CD4-positive, CD25-positive, alpha-beta regulatory T cell (primary cell): ENCODE data around the gene RBFOX2. TPM values are rescaled to one million over a fixed set of nuclear protein-coding genes. Genes with fewer than 3 reads are reported as not detected.

ENCODE experiments used
- ATAC-seq, 2 donors: fragments of 150-1000 bp; cut with Tn5 transposase; one replicate each; pipeline ENCODE4 v1.10.0; 2021; ENCODE audit warnings: low read depth in 2 of 2, moderate number of reproducible peaks in 2 of 2, moderate library complexity in 1 of 2
- DNase-seq, 3 donors: peaks; one replicate each; pipeline versions ENCODE4 v3.0.0 to v3.0.0-alpha.2; 2012 to 2022; ENCODE audit warnings: mixed read lengths in 1 of 3
- H3K27ac ChIP-seq: one replicate; pipeline ENCODE4 v1.7.0; 2013; ENCODE audit warnings: mild to moderate bottlenecking, low read length; ENCODE audit not compliant: insufficient read depth, poor library complexity, severe bottlenecking
- H3K27me3 ChIP-seq: one replicate; pipeline ENCODE4 v1.7.0; 2013; ENCODE audit warnings: low read length; ENCODE audit not compliant: control insufficient read depth, insufficient read depth
- H3K36me3 ChIP-seq: one replicate; pipeline ENCODE4 v1.7.0; 2013; ENCODE audit warnings: mild to moderate bottlenecking, low read length, moderate library complexity; ENCODE audit not compliant: control insufficient read depth, insufficient read depth
- H3K4me1 ChIP-seq: 2 replicates; pipeline ENCODE4 v1.7.0; 2013; ENCODE audit warnings: mild to moderate bottlenecking, low read length; ENCODE audit not compliant: insufficient read depth, control insufficient read depth, poor library complexity, severe bottlenecking
- H3K4me3 ChIP-seq: one replicate; pipeline ENCODE4 v1.7.0; 2013; ENCODE audit warnings: low read depth, mild to moderate bottlenecking, low read length, moderate library complexity
- H3K9me3 ChIP-seq, 2 experiments: 1 replicate in 1 of 2; 2 replicates in 1 of 2; pipeline ENCODE4 v1.7.0; 2013; ENCODE audit warnings: low read length in 2 of 2, mild to moderate bottlenecking in 1 of 2, moderate library complexity in 1 of 2; ENCODE audit not compliant: control insufficient read depth in 2 of 2
- H3K27ac Mint-ChIP-seq, 3 donors: one replicate each; pipeline ENCODE4 v1.8.0; 2020 to 2022; ENCODE audit warnings: mild to moderate bottlenecking in 3 of 3, mixed read lengths in 3 of 3, moderate library complexity in 2 of 3
- H3K27me3 Mint-ChIP-seq: one replicate; pipeline ENCODE4 v1.8.0; 2022; ENCODE audit warnings: mild to moderate bottlenecking, mixed read lengths
- H3K36me3 Mint-ChIP-seq: one replicate; pipeline ENCODE4 v1.8.0; 2020; ENCODE audit warnings: mixed read lengths
- H3K4me1 Mint-ChIP-seq, 4 donors: one replicate each; pipeline ENCODE4 v1.8.0; 2020 to 2022; ENCODE audit warnings: mixed read lengths in 4 of 4, mild to moderate bottlenecking in 1 of 4
- H3K4me3 Mint-ChIP-seq, 4 donors: one replicate each; pipeline ENCODE4 v1.8.0; 2020 to 2022; ENCODE audit warnings: mild to moderate bottlenecking in 4 of 4, mixed read lengths in 4 of 4, moderate library complexity in 3 of 4
- H3K9me3 Mint-ChIP-seq, 7 donors: one replicate each; pipeline ENCODE4 v1.8.0; 2020 to 2022; ENCODE audit warnings: mixed read lengths in 7 of 7, mild to moderate bottlenecking in 3 of 7, moderate library complexity in 2 of 7
- polyA plus RNA-seq, 4 donors: library from polyadenylated mRNA; unstranded; fragments of 300-500 nt; fragmentation: Illumina TruSeq; gene quantifications; one replicate each; pipeline ENCODE4 v1.2.3, GENCODE V29; 2021
- total RNA-seq: library from RNA; stranded (reverse); gene quantifications from one replicate; pipeline ENCODE4 v1.2.3, GENCODE V29; 2022

RBFOX2 gene
- total and polyA plus RNA-seq, 5 donors from 2014 or later: 0.25 to 0.52 TPM; not detected in 3

GRCh38 chr22:35947794-35948425 is 80.7 kb downstream of the RBFOX2 start:
- Mint-ChIP-seq H3K27me3 (peaks cover 42% of the 10 kb centered on the region), H3K4me1 (no peaks in the 10 kb centered on the region), H3K9me3 (peaks cover 0 to 1% (median 0%) of the 10 kb centered on the region in 7 donors), H3K4me3 (no peak overlapping the region), H3K27ac (no peak overlapping the region), H3K36me3 (no peaks in the 10 kb centered on the region)
- H3K36me3 ChIP-seq: no peaks in the 10 kb centered on the region
- DNase-seq (no peak), ATAC-seq (no peak)
- no peaks in the 10 kb centered on the region for H3K4me1 ChIP-seq
- peaks cover 11% of the 10 kb centered on the region for H3K27me3 ChIP-seq
- no peak overlapping the region for H3K27ac ChIP-seq
- H3K9me3 ChIP-seq: no peaks in the 10 kb centered on the region
- no peak overlapping the region for H3K4me3 ChIP-seq

GRCh38 chr22:35944458-35944857 is 84.2 kb downstream of the RBFOX2 start:
- Mint-ChIP-seq H3K36me3 (no peaks in the 10 kb centered on the region), H3K4me1 (no peaks in the 10 kb centered on the region), H3K4me3 (no peak overlapping the region), H3K27ac (no peak overlapping the region), H3K27me3 (peaks cover 40% of the 10 kb centered on the region), H3K9me3 (no peaks in the 10 kb centered on the region)
- Histone ChIP-seq H3K4me1 (no peaks in the 10 kb centered on the region), H3K36me3 (no peaks in the 10 kb centered on the region), H3K27me3 (peaks cover 19% of the 10 kb centered on the region), H3K9me3 (no peaks in the 10 kb centered on the region), H3K27ac (no peak overlapping the region), H3K4me3 (no peak overlapping the region)
- DNase-seq (no peak), ATAC-seq (no peak)

GRCh38 chr22:35940166-35940565 is 88.5 kb downstream of the RBFOX2 start:
- Histone ChIP-seq H3K9me3 (no peaks in the 10 kb centered on the region), H3K27ac (no peak overlapping the region)

GRCh38 chr22:35938226-35938625 is 90.4 kb downstream of the RBFOX2 start:
- peaks cover 7% of the 10 kb centered on the region for H3K27me3 ChIP-seq
- H3K36me3 Mint-ChIP-seq: no peaks in the 10 kb centered on the region
- no peak overlapping the region for H3K4me3 ChIP-seq
- DNase-seq (no peak), ATAC-seq (no peak)
- H3K9me3 Mint-ChIP-seq: no peaks in the 10 kb centered on the region
- H3K27ac ChIP-seq: no peak overlapping the region
- H3K36me3 ChIP-seq: no peaks in the 10 kb centered on the region
- H3K4me3 Mint-ChIP-seq: no peak overlapping the region
- no peaks in the 10 kb centered on the region for H3K9me3 ChIP-seq
- H3K4me1 Mint-ChIP-seq: no peaks in the 10 kb centered on the region
- H3K27me3 Mint-ChIP-seq: peaks cover 37% of the 10 kb centered on the region
- no peak overlapping the region for H3K27ac Mint-ChIP-seq
- H3K4me1 ChIP-seq: no peaks in the 10 kb centered on the region

More at GRCh38 chr22:35940166-35940565, 88.5 kb downstream of the RBFOX2 start:
- H3K36me3 Mint-ChIP-seq: no peaks in the 10 kb centered on the region
- H3K27me3 ChIP-seq: peaks cover 14% of the 10 kb centered on the region
- no peak overlapping the region for H3K27ac Mint-ChIP-seq
- DNase-seq: no peak
- no peaks in the 10 kb centered on the region for H3K4me1 ChIP-seq
- no peak overlapping the region for H3K4me3 Mint-ChIP-seq
- H3K4me1 Mint-ChIP-seq: no peaks in the 10 kb centered on the region
- peaks cover 48% of the 10 kb centered on the region for H3K27me3 Mint-ChIP-seq
- H3K9me3 Mint-ChIP-seq: no peaks in the 10 kb centered on the region
- ATAC-seq: no peak
- no peaks in the 10 kb centered on the region for H3K36me3 ChIP-seq
- H3K4me3 ChIP-seq: no peak overlapping the region

- no peak overlapping the region for H3K27ac ChIP-seq
- Mint-ChIP-seq H3K36me3 (no peaks in the 10 kb centered on the region), H3K27ac (no peak overlapping the region)
Measured at GRCh38 chr22:35930933-35931332, 97.7 kb downstream of the RBFOX2 start.

GRCh38 chr22:35928285-35928798 is 100.3 kb downstream of the RBFOX2 start:
- Histone ChIP-seq H3K4me3 (no peak overlapping the region), H3K27ac (no peak overlapping the region), H3K9me3 (no peaks in the 10 kb centered on the region), H3K27me3 (peaks cover 6% of the 10 kb centered on the region), H3K36me3 (no peaks in the 10 kb centered on the region), H3K4me1 (no peaks in the 10 kb centered on the region)
- no peak overlapping the region for H3K27ac Mint-ChIP-seq
- no peaks in the 10 kb centered on the region for H3K4me1 Mint-ChIP-seq
- DNase-seq: no peak
- ATAC-seq: no peak
- H3K27me3 Mint-ChIP-seq: peaks cover 47% of the 10 kb centered on the region
- H3K9me3 Mint-ChIP-seq: no peaks in the 10 kb centered on the region
- no peaks in the 10 kb centered on the region for H3K36me3 Mint-ChIP-seq
- no peak overlapping the region for H3K4me3 Mint-ChIP-seq

More at GRCh38 chr22:35930933-35931332, 97.7 kb downstream of the RBFOX2 start:
- Mint-ChIP-seq H3K9me3 (no peaks in the 10 kb centered on the region), H3K4me1 (no peaks in the 10 kb centered on the region), H3K4me3 (no peak overlapping the region), H3K27me3 (peaks cover 37% of the 10 kb centered on the region)
- Histone ChIP-seq H3K36me3 (no peaks in the 10 kb centered on the region), H3K27me3 (peaks cover 6% of the 10 kb centered on the region), H3K4me3 (no peak overlapping the region), H3K9me3 (no peaks in the 10 kb centered on the region), H3K4me1 (no peaks in the 10 kb centered on the region)
- ATAC-seq (no peak), DNase-seq (peak in 1 of 3 donors; percentile 17)

- Mint-ChIP-seq H3K4me1 (peaks cover 0 to 4% (median 0%) of the 10 kb centered on the region in 4 donors), H3K9me3 (no peaks in the 10 kb centered on the region), H3K27me3 (peaks cover 58% of the 10 kb centered on the region), H3K4me3 (no peak overlapping the region), H3K27ac (no peak overlapping the region), H3K36me3 (no peaks in the 10 kb centered on the region)
- no peaks in the 10 kb centered on the region for H3K4me1 ChIP-seq
- no peaks in the 10 kb centered on the region for H3K36me3 ChIP-seq
- no peak for DNase-seq
- H3K27me3 ChIP-seq: peaks cover 2% of the 10 kb centered on the region
- H3K4me3 ChIP-seq: no peak overlapping the region
- H3K9me3 ChIP-seq: no peaks in the 10 kb centered on the region
- ATAC-seq: no peak
- no peak overlapping the region for H3K27ac ChIP-seq
Measured at GRCh38 chr22:35923026-35923425, 105.6 kb downstream of the RBFOX2 start.

GRCh38 chr22:35921777-35922176 is 106.8 kb downstream of the RBFOX2 start:
- H3K27ac ChIP-seq: no peak overlapping the region
- H3K27me3 Mint-ChIP-seq: peaks cover 50% of the 10 kb centered on the region
- H3K4me3 ChIP-seq: no peak overlapping the region
- H3K27me3 ChIP-seq: peaks cover 2% of the 10 kb centered on the region
- H3K27ac Mint-ChIP-seq: no peak overlapping the region
- no peaks in the 10 kb centered on the region for H3K9me3 Mint-ChIP-seq
- no peaks in the 10 kb centered on the region for H3K36me3 Mint-ChIP-seq
- H3K4me1 Mint-ChIP-seq: peaks cover 0 to 4% (median 0%) of the 10 kb centered on the region in 4 donors
- H3K4me1 ChIP-seq: no peaks in the 10 kb centered on the region
- H3K9me3 ChIP-seq: no peaks in the 10 kb centered on the region
- H3K4me3 Mint-ChIP-seq: no peak overlapping the region
- H3K36me3 ChIP-seq: no peaks in the 10 kb centered on the region
- peak in 1 of 2 donors; percentile 59 for ATAC-seq
- DNase-seq: peak in 2 of 3 donors; percentile 23 to 53
